HCT116 (cell line): ENCODE data around the gene RAB31. TPM values are rescaled to one million over a fixed set of nuclear protein-coding genes. Genes with fewer than 3 reads are reported as not detected.

ENCODE experiments used
- ATAC-seq: fragments of 200-7000 bp; cut with Tn5 transposase; 2 replicates; pipeline ENCODE4 v1.9.1; 2020; ENCODE audit warnings: mild to moderate bottlenecking, moderate library complexity
- BruUV-seq: library from RNA; stranded (reverse); fragments of 400-500 nt; replicated peaks from 2 replicates; lab custom pipeline; 2021; lab: Mats Ljungman, UMichigan
- CTCF ChIA-PET: fragments of 300-600 bp; sonication (Branson Sonifier 250); formaldehyde crosslinking; loops from one replicate; lab custom pipeline; 2021; ENCODE audit warnings: antibody characterized with exemption; lab: Charles Lee
- POLR2A ChIA-PET: fragments of 300-600, 350-600 bp; sonication (Branson Sonifier 250); formaldehyde crosslinking; loops from one replicate; lab custom pipeline; 2021; ENCODE audit warnings: antibody characterized with exemption; lab: Charles Lee
- RAD21 ChIA-PET, 2 experiments: fragments of 300-600 bp; sonication (Branson Sonifier 250); formaldehyde crosslinking; loops; one replicate each; lab custom pipeline; 2023; ENCODE audit warnings: low total read pairs in 2 of 2; ENCODE audit not compliant: uncharacterized antibody in 2 of 2, unreplicated experiment in 2 of 2, low non-redundant PET in 1 of 2; lab: Charles Lee
- DNase-seq: peaks from one replicate; pipeline ENCODE4 v3.0.0-alpha.2; 2010; ENCODE audit warnings: low read depth, low spot score
- H2AFZ ChIP-seq: fragments of 200-600 bp; shearing (Covaris generic), sonication (generic); 2 replicates; pipeline ENCODE4 v1.6.1; 2017; ENCODE audit warnings: low read depth, mixed run types, mixed read lengths, antibody characterized with exemption, low read length; ENCODE audit not compliant: poor library complexity, severe bottlenecking
- H3K27ac ChIP-seq: 2 replicates; pipeline ENCODE4 v1.5.1; 2012; ENCODE audit warnings: low read depth, low read length
- H3K27me3 ChIP-seq: fragments of 200-600 bp; sonication (generic); 2 replicates; pipeline ENCODE4 v1.6.1; 2016; ENCODE audit warnings: mixed run types, low read length, mixed read lengths; ENCODE audit not compliant: insufficient read depth
- H3K36me3 ChIP-seq, 2 experiments: fragments of 200-500 bp in 1 of 2; fragments of 200-600 bp in 1 of 2; sonication (Bioruptor generic) in 1 of 2; sonication (generic) in 1 of 2; 2 replicates each; pipeline versions ENCODE4 v1.5.1 to v1.6.1; 2014 to 2016; ENCODE audit warnings: low read length in 2 of 2, inconsistent platforms in 1 of 2, mixed read lengths in 1 of 2, mixed run types in 1 of 2; ENCODE audit not compliant: insufficient read depth in 2 of 2, control insufficient read depth in 1 of 2
- H3K4me1 ChIP-seq, 2 experiments: fragments of 200-600 bp in 1 of 2; sonication (generic) in 1 of 2; 2 replicates each; pipeline versions ENCODE4 v1.5.1 to v1.6.1; 2012 to 2017; ENCODE audit warnings: low read length in 2 of 2, inconsistent platforms in 1 of 2, mild to moderate bottlenecking in 1 of 2, mixed read lengths in 1 of 2, mixed run types in 1 of 2, moderate library complexity in 1 of 2; ENCODE audit not compliant: insufficient read depth in 2 of 2, control insufficient read depth in 1 of 2
- H3K4me2 ChIP-seq: fragments of 200-600 bp; sonication (generic); 2 replicates; pipeline ENCODE4 v1.6.1; 2017; ENCODE audit warnings: mixed run types, low read length, mixed read lengths
- H3K4me3 ChIP-seq, 2 experiments: fragments of 200-600 bp in 1 of 2; sonication (generic) in 1 of 2; replicated peaks in 1 of 2; 2 replicates each; pipeline ENCODE4 v1.5.1; 2011 to 2016; ENCODE audit warnings: low read length in 2 of 2, control low read depth in 1 of 2, low read depth in 1 of 2, mild to moderate bottlenecking in 1 of 2, mixed read lengths in 1 of 2, mixed run types in 1 of 2
- H3K79me2 ChIP-seq: fragments of 200-600 bp; sonication (generic); 2 replicates; pipeline ENCODE4 v1.6.1; 2017; ENCODE audit warnings: mild to moderate bottlenecking, mixed run types, low read length, moderate library complexity, mixed read lengths; ENCODE audit not compliant: insufficient read depth
- H3K9ac ChIP-seq: fragments of 200-600 bp; sonication (generic); 2 replicates; pipeline ENCODE4 v1.6.1; 2016; ENCODE audit warnings: low read length, mixed read lengths
- H3K9me2 ChIP-seq: fragments of 200-600 bp; sonication (generic), shearing (Covaris generic); 2 replicates; pipeline ENCODE4 v1.6.1; 2017; ENCODE audit warnings: mixed run types, mild to moderate bottlenecking, moderate library complexity; ENCODE audit not compliant: insufficient read depth
- H3K9me3 ChIP-seq, 2 experiments: fragments of 200-500 bp in 1 of 2; fragments of 200-600 bp in 1 of 2; sonication (Bioruptor generic) in 1 of 2; sonication (generic) in 1 of 2; 2 replicates each; pipeline ENCODE4 v1.6.1; 2014 to 2017; ENCODE audit warnings: low read length in 2 of 2, mixed read lengths in 2 of 2, inconsistent platforms in 1 of 2, low read depth in 1 of 2, mild to moderate bottlenecking in 1 of 2, mixed run types in 1 of 2, moderate library complexity in 1 of 2; ENCODE audit not compliant: control insufficient read depth in 1 of 2, insufficient read depth in 1 of 2
- H4K20me1 ChIP-seq: fragments of 200-600 bp; sonication (generic), shearing (Covaris generic); 2 replicates; pipeline ENCODE4 v1.6.1; 2017; ENCODE audit warnings: mixed run types, mild to moderate bottlenecking, moderate library complexity; ENCODE audit not compliant: insufficient read depth
- ATF3 ChIP-seq: IDR thresholded peaks from 2 replicates; pipeline ENCODE4 v1.6.1; 2012
- CTCF ChIP-seq, 3 experiments: fragments of 200-600 bp in 1 of 3; sonication (generic) in 1 of 3; IDR thresholded peaks in 2 of 3; conservative IDR thresholded peaks in 1 of 3; 2 replicates each; pipeline ENCODE4 v1.5.1; 2012 to 2017; ENCODE audit warnings: low read depth in 2 of 3, low read length in 2 of 3, antibody characterized with exemption in 1 of 3, borderline replicate concordance in 1 of 3, control low read depth in 1 of 3, mild to moderate bottlenecking in 1 of 3, mixed read lengths in 1 of 3, mixed run types in 1 of 3, moderate library complexity in 1 of 3; ENCODE audit not compliant: insufficient read depth in 1 of 3
- EGR1 ChIP-seq: IDR thresholded peaks from 2 replicates; pipeline ENCODE4 v1.6.1; 2012; ENCODE audit warnings: low read depth
- FOSL1 ChIP-seq: IDR thresholded peaks from 2 replicates; pipeline ENCODE4 v1.6.1; 2012; ENCODE audit warnings: low read depth
- JUND ChIP-seq: IDR thresholded peaks from 2 replicates; pipeline ENCODE4 v1.6.1; 2012
- REST ChIP-seq: IDR thresholded peaks from 2 replicates; pipeline ENCODE4 v1.6.1; 2012; ENCODE audit warnings: low read depth
- SP1 ChIP-seq: IDR thresholded peaks from 2 replicates; pipeline ENCODE4 v1.6.1; 2012; ENCODE audit warnings: low read depth
- YY1 ChIP-seq: IDR thresholded peaks from 2 replicates; pipeline ENCODE4 v1.6.1; 2011; ENCODE audit warnings: low read length, low read depth, moderate library complexity, mild to moderate bottlenecking; ENCODE audit not compliant: insufficient replicate concordance; ENCODE audit errors: extremely low read depth
- intact Hi-C: fragments of 100-400 bp; cut with micrococcal nuclease; formaldehyde crosslinking; loops from 2 replicates; pipeline ENCODE4 v1.10.0; 2022
- total RNA-seq: library from RNA; stranded (reverse); gene quantifications from one replicate; pipeline ENCODE4 v1.2.1, GENCODE V29; 2021; ENCODE audit not compliant: unreplicated experiment

RAB31 gene
- total RNA-seq, 1 experiment from 2014 or later: 46.9 TPM

- no peak overlapping the region for H3K27ac ChIP-seq
- peaks cover 9% of the 10 kb centered on the region; the same call in 1 of the 2 replicates for H3K79me2 ChIP-seq
- ATAC-seq: no peak
These were observed 58.0 kb downstream of the RAB31 start for GRCh38 chr18:9766076-9766481.

More at GRCh38 chr18:9766076-9766481, 58.0 kb downstream of the RAB31 start:
- H3K36me3 ChIP-seq: no peaks in the 10 kb centered on the region
- no peaks in the 10 kb centered on the region for H3K27me3 ChIP-seq
- no peak overlapping the region for H2AFZ ChIP-seq
- H3K4me1 ChIP-seq: peaks cover 0 to 9% of the 10 kb centered on the region in 2 experiments; a peak in 3 of 4 replicates
- ChIA-PET RAD21 (no interaction called here), CTCF (no interaction called here), POLR2A (no interaction called here)
- H3K4me2 ChIP-seq: no peak overlapping the region
- no peaks in the 10 kb centered on the region for H4K20me1 ChIP-seq
- no peak for DNase-seq
- no peak overlapping the region for H3K4me3 ChIP-seq
- TF ChIP-seq EGR1 (no peak), SP1 (no peak), ATF3 (no peak), FOSL1 (no peak), JUND (no peak), CTCF (IDR thresholded peaks at IDR 0.05 in 2 of 3, conservative IDR thresholded peaks at IDR 0.05 in 1 of 3; ENCODE audit: borderline replicate concordance in 1 of 3, insufficient read depth in 1 of 3, low read depth in 2 of 3, low read length in 2 of 3) (no peak), REST (no peak), YY1 (no peak)
- intact Hi-C loops: no loop called here
- H3K9ac ChIP-seq: no peak overlapping the region
- H3K9me3 ChIP-seq: no peaks in the 10 kb centered on the region
- BruUV-seq: no TSS peak
- no peaks in the 10 kb centered on the region for H3K9me2 ChIP-seq
